H9 (cell line): ENCODE data around the gene POMGNT2. TPM values are rescaled to one million over a fixed set of nuclear protein-coding genes. Genes with fewer than 3 reads are reported as not detected.
"Not testable (repeated sequence)": the region's sequence is repeated elsewhere in the genome, so short reads cannot be mapped to it uniquely, and the experiment has no call there.

Source experiments
- DNase-seq: peaks from one replicate; pipeline ENCODE4 v3.0.0-alpha.2; 2017
- H2AFZ ChIP-seq: one replicate; pipeline ENCODE4 v1.6.1; 2013; ENCODE audit warnings: mild to moderate bottlenecking, low read length, control low read depth, moderate library complexity
- H2AK5ac ChIP-seq: 2 replicates; pipeline ENCODE4 v1.6.1; 2013; ENCODE audit warnings: low read length, control low read depth, mixed read lengths; ENCODE audit not compliant: insufficient read length
- H2BK120ac ChIP-seq: one replicate; pipeline ENCODE4 v1.6.1; 2013; ENCODE audit warnings: low read depth, mild to moderate bottlenecking, low read length, control low read depth, inconsistent platforms; ENCODE audit not compliant: poor library complexity, severe bottlenecking
- H2BK12ac ChIP-seq: 2 replicates; pipeline ENCODE4 v1.6.1; 2013; ENCODE audit warnings: low read length, control low read depth, mixed read lengths, low read depth; ENCODE audit not compliant: insufficient read length
- H2BK15ac ChIP-seq: 2 replicates; pipeline ENCODE4 v1.6.1; 2013; ENCODE audit warnings: low read depth, low read length, control low read depth
- H2BK20ac ChIP-seq: one replicate; pipeline ENCODE4 v1.6.1; 2013; ENCODE audit warnings: low read depth, mild to moderate bottlenecking, low read length, control low read depth, inconsistent platforms; ENCODE audit not compliant: poor library complexity, severe bottlenecking
- H2BK5ac ChIP-seq: 2 replicates; pipeline ENCODE4 v1.6.1; 2013; ENCODE audit warnings: low read length, control low read depth, mixed read lengths; ENCODE audit not compliant: insufficient read length
- H3K14ac ChIP-seq: 2 replicates; pipeline ENCODE4 v1.6.1; 2013; ENCODE audit warnings: low read length, control low read depth; ENCODE audit not compliant: insufficient read depth
- H3K18ac ChIP-seq: 2 replicates; pipeline ENCODE4 v1.6.1; 2013; ENCODE audit warnings: low read depth, mild to moderate bottlenecking, mixed read lengths, low read length, control low read depth; ENCODE audit not compliant: insufficient read length
- H3K23ac ChIP-seq: 2 replicates; pipeline ENCODE4 v1.6.1; 2013; ENCODE audit warnings: low read length, control low read depth, mixed read lengths, low read depth; ENCODE audit not compliant: insufficient read length
- H3K23me2 ChIP-seq: 2 replicates; pipeline ENCODE4 v1.6.1; 2013; ENCODE audit warnings: low read depth, mild to moderate bottlenecking, mixed read lengths, low read length, control low read depth; ENCODE audit not compliant: insufficient read length, poor library complexity, severe bottlenecking
- H3K27ac ChIP-seq: 2 replicates; pipeline ENCODE4 v1.5.1; 2013; ENCODE audit warnings: low read length, control low read depth, mixed read lengths, low read depth; ENCODE audit not compliant: insufficient read length
- H3K27me3 ChIP-seq: 2 replicates; pipeline ENCODE4 v1.6.1; 2013; ENCODE audit warnings: low read length, control low read depth, inconsistent platforms; ENCODE audit not compliant: insufficient read depth
- H3K4ac ChIP-seq: 2 replicates; pipeline ENCODE4 v1.6.1; 2013; ENCODE audit warnings: low read depth, mild to moderate bottlenecking, control low read depth, inconsistent platforms, low read length, moderate library complexity
- H3K4me1 ChIP-seq: 2 replicates; pipeline ENCODE4 v1.6.1; 2013; ENCODE audit warnings: low read length, control low read depth, inconsistent platforms; ENCODE audit not compliant: insufficient read depth
- H3K4me2 ChIP-seq: 2 replicates; pipeline ENCODE4 v1.6.1; 2013; ENCODE audit warnings: low read length, control low read depth, mixed read lengths; ENCODE audit not compliant: insufficient read length, insufficient read depth
- H3K56ac ChIP-seq: 2 replicates; pipeline ENCODE4 v1.6.1; 2013; ENCODE audit warnings: low read depth, mild to moderate bottlenecking, mixed read lengths, low read length, control low read depth; ENCODE audit not compliant: insufficient read length
- H3K79me1 ChIP-seq: 2 replicates; pipeline ENCODE4 v1.6.1; 2013; ENCODE audit warnings: low read depth, mild to moderate bottlenecking, moderate library complexity, low read length, control low read depth, inconsistent platforms; ENCODE audit not compliant: insufficient read depth, poor library complexity, severe bottlenecking
- H3K79me2 ChIP-seq: 2 replicates; pipeline ENCODE4 v1.6.1; 2013; ENCODE audit warnings: low read length, control low read depth, inconsistent platforms; ENCODE audit not compliant: insufficient read depth
- H3K9ac ChIP-seq: 2 replicates; pipeline ENCODE4 v1.6.1; 2013; ENCODE audit warnings: low read length, control low read depth, mixed read lengths; ENCODE audit not compliant: insufficient read length; ENCODE audit errors: extremely low read depth
- H3K9me3 ChIP-seq: one replicate; pipeline ENCODE4 v1.6.1; 2013; ENCODE audit warnings: low read depth, low read length, inconsistent platforms; ENCODE audit not compliant: control insufficient read depth
- H3T11ph ChIP-seq: one replicate; pipeline ENCODE4 v1.6.1; 2013; ENCODE audit warnings: mild to moderate bottlenecking, low read length, control low read depth, inconsistent platforms
- H4K20me1 ChIP-seq: one replicate; pipeline ENCODE4 v1.6.1; 2013; ENCODE audit not compliant: control insufficient read depth, insufficient read length, insufficient read depth
- H4K5ac ChIP-seq: 2 replicates; pipeline ENCODE4 v1.6.1; 2013; ENCODE audit warnings: low read depth, mild to moderate bottlenecking, mixed read lengths, low read length, control low read depth; ENCODE audit not compliant: insufficient read length
- H4K8ac ChIP-seq: replicated peaks from 2 replicates; pipeline ENCODE4 v1.6.1; 2013; ENCODE audit warnings: low read length, control low read depth, mixed read lengths, low read depth; ENCODE audit not compliant: insufficient read length
- H4K91ac ChIP-seq: 2 replicates; pipeline ENCODE4 v1.6.1; 2013; ENCODE audit warnings: low read depth, mild to moderate bottlenecking, moderate library complexity, mixed read lengths, low read length, control low read depth; ENCODE audit not compliant: insufficient read length
- H3K27ac Mint-ChIP-seq, 3 experiments: 2 replicates in 2 of 3; 3 replicates in 1 of 3; pipeline ENCODE4 v1.8.0; 2020 to 2021; ENCODE audit warnings: mixed read lengths in 3 of 3, mild to moderate bottlenecking in 1 of 3, moderate library complexity in 1 of 3
- H3K27me3 Mint-ChIP-seq: 2 replicates; pipeline ENCODE4 v1.8.0; 2021; ENCODE audit warnings: low read depth, mild to moderate bottlenecking, moderate library complexity, mixed read lengths
- H3K36me3 Mint-ChIP-seq, 3 experiments: 2 replicates in 2 of 3; 3 replicates in 1 of 3; pipeline ENCODE4 v1.8.0; 2020 to 2021; ENCODE audit warnings: low read depth in 3 of 3, mixed read lengths in 3 of 3; ENCODE audit not compliant: insufficient read depth in 1 of 3
- H3K4me1 Mint-ChIP-seq, 2 experiments: 2 replicates each; pipeline ENCODE4 v1.8.0; 2020; ENCODE audit warnings: mixed read lengths in 2 of 2
- H3K4me3 Mint-ChIP-seq, 2 experiments: 2 replicates in 1 of 2; 3 replicates in 1 of 2; pipeline ENCODE4 v1.8.0; 2020 to 2021; ENCODE audit warnings: mild to moderate bottlenecking in 2 of 2, mixed read lengths in 2 of 2, moderate library complexity in 1 of 2
- H3K9me3 Mint-ChIP-seq, 2 experiments: 2 replicates in 1 of 2; 3 replicates in 1 of 2; pipeline ENCODE4 v1.8.0; 2020; ENCODE audit warnings: mild to moderate bottlenecking in 2 of 2, mixed read lengths in 2 of 2, moderate library complexity in 1 of 2
- WGBS: extraction: QIAGEN DNeasy Blood & Tissue Kit; methylation state at CpG from one replicate; pipeline ENCODE4 v1.1.7; 2013; ENCODE audit warnings: missing lambda C conversion rate, low lambda C conversion rate, mixed read lengths; ENCODE audit not compliant: insufficient read length; ENCODE audit errors: extremely low coverage; 5-methylcytosine and 5-hydroxymethylcytosine counted together
- total RNA-seq: library from RNA; stranded (reverse); gene quantifications from 2 replicates; pipeline ENCODE4 v1.2.1, GENCODE V29; 2021
- TF ChIP-seq, protein P1 (sequence below): fragments of 200-600 bp; sonication (generic); conservative IDR thresholded peaks from 3 replicates; pipeline ENCODE4 v1.8.0; 2021; ENCODE audit warnings: antibody characterized with exemption, mild to moderate bottlenecking

POMGNT2 gene
- total RNA-seq, 1 experiment from 2014 or later, result 14.0 TPM

DNA sequence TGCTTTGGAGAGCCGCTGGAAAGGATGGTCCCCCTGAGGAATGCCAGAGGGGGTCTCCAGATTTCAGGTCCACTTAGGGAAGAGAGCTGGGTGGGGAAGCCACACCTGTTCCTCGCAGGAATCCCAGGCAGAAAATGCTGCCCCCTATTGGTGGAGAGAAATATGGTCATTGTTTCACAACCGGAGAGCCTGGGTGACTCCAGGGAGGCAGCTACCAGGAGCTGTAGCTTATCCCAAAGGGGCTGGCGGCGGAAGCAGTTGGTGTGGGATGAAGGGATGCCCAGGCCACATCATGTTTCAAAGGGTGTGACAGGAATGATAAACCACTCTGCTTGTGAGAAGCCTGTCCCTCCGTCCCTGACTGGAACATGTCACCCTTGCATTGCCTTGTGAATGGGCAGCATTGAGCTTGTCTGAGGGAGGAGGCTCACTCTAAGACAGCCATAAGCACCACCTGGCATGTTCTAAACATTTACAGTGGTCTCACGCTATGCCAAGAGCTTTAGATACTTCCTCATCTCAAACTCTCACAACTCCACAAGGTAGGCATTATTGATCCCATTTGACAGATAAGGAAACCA, 34.5 kb downstream of the POMGNT2 start:
- Mint-ChIP-seq H3K27ac (no peak overlapping the region), H3K27me3 (peaks cover 1% of the 10 kb centered on the region), H3K4me1 (no peaks in the 10 kb centered on the region), H3K4me3 (no peak overlapping the region), H3K9me3 (0 out of 5 replicates have a peak, but pooled peaks cover 0 to 4% of the 10 kb centered on the region in 2 experiments), H3K36me3 (no peaks in the 10 kb centered on the region; a peak in 1 of 7 replicates)
- peak; percentile 59 for DNase-seq
- no peak overlapping the region for H4K91ac ChIP-seq
- no peaks in the 10 kb centered on the region for H3K23me2 ChIP-seq
- H2BK120ac ChIP-seq, result no peak overlapping the region
- no peaks in the 10 kb centered on the region for H3K9me3 ChIP-seq
- H2BK20ac ChIP-seq, result no peak overlapping the region
- no peak overlapping the region for H4K8ac ChIP-seq
- no peak overlapping the region for H3K27ac ChIP-seq
- H3K27me3 ChIP-seq, result no peaks in the 10 kb centered on the region
- H3K4ac ChIP-seq, result no peak overlapping the region
- H2AK5ac ChIP-seq, result no peak overlapping the region
- no peak overlapping the region for H3K56ac ChIP-seq
- H4K20me1 ChIP-seq, result no peaks in the 10 kb centered on the region
- no peak overlapping the region for H2AFZ ChIP-seq
- H3K79me2 ChIP-seq, result no peaks in the 10 kb centered on the region
- no peak overlapping the region for H3T11ph ChIP-seq
- WGBS, result no CpG with 5 or more reads among the region's 7 CpGs
- TF ChIP-seq, protein P1, sequence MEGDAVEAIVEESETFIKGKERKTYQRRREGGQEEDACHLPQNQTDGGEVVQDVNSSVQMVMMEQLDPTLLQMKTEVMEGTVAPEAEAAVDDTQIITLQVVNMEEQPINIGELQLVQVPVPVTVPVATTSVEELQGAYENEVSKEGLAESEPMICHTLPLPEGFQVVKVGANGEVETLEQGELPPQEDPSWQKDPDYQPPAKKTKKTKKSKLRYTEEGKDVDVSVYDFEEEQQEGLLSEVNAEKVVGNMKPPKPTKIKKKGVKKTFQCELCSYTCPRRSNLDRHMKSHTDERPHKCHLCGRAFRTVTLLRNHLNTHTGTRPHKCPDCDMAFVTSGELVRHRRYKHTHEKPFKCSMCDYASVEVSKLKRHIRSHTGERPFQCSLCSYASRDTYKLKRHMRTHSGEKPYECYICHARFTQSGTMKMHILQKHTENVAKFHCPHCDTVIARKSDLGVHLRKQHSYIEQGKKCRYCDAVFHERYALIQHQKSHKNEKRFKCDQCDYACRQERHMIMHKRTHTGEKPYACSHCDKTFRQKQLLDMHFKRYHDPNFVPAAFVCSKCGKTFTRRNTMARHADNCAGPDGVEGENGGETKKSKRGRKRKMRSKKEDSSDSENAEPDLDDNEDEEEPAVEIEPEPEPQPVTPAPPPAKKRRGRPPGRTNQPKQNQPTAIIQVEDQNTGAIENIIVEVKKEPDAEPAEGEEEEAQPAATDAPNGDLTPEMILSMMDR, result peak; percentile 84
- no peak overlapping the region for H2BK15ac ChIP-seq
- H3K4me1 ChIP-seq, result no peaks in the 10 kb centered on the region
- H3K4me2 ChIP-seq, result no peak overlapping the region
- no peaks in the 10 kb centered on the region for H3K79me1 ChIP-seq
- H2BK5ac ChIP-seq, result no peak overlapping the region
- H2BK12ac ChIP-seq, result no peak overlapping the region
- no peak overlapping the region for H4K5ac ChIP-seq
- no peak overlapping the region for H3K14ac ChIP-seq
- no peak overlapping the region for H3K9ac ChIP-seq
- no peak overlapping the region for H3K23ac ChIP-seq
- no peak overlapping the region for H3K18ac ChIP-seq

- not testable (repeated sequence) for H3K9ac ChIP-seq, H2BK5ac ChIP-seq, H3K36me3 Mint-ChIP-seq, H2BK120ac ChIP-seq, H4K20me1 ChIP-seq, H3K14ac ChIP-seq, DNase-seq, H4K5ac ChIP-seq, H3K27me3 ChIP-seq, H3K4me3 Mint-ChIP-seq, H3K27ac ChIP-seq, H2BK15ac ChIP-seq, H3K9me3 ChIP-seq, H2AFZ ChIP-seq, H3K18ac ChIP-seq, H3K9me3 Mint-ChIP-seq, H3K79me1 ChIP-seq, H3K4ac ChIP-seq, H3K27me3 Mint-ChIP-seq, H3K23me2 ChIP-seq, H4K91ac ChIP-seq, H4K8ac ChIP-seq, H3K4me1 ChIP-seq, H3T11ph ChIP-seq, H3K79me2 ChIP-seq, H3K27ac Mint-ChIP-seq, H2BK20ac ChIP-seq, H3K4me1 Mint-ChIP-seq, H2AK5ac ChIP-seq, H2BK12ac ChIP-seq, H3K4me2 ChIP-seq, H3K23ac ChIP-seq, H3K56ac ChIP-seq
- no CpG with 5 or more reads among the region's 5 CpGs for WGBS
These were observed 35.2 kb downstream of the POMGNT2 start for GRCh38 chr3:43070670-43071069.
